Measurements from ENCODE around the gene LRRC71. TPM values are rescaled to one million over a fixed set of nuclear protein-coding genes. Genes with fewer than 3 reads are reported as not detected.

LRRC71 gene
- total and polyA plus RNA-seq, 10 of the 15 experiments (the other 5 are each of a cell fraction or from before 2014, with no cell fraction given), result not detected

DNA sequence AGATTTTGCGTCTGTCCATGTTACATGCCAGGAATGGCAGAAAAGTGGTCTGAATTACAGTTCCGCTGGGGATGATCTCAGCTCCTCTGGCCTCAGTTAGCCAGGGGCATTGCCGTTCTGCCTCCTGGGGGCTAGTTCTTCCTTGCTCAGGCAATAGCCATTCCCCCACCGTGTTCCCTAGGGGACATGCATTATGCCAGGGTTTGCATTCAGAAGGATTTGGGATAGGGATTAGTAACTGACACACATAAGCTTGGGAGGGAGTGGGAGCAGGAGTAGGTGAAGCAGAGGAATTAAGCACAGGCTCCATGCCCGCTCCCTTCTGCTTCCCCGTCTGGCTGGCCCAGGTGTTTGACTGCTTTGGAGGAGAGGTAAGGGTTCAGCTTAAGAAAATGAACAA is 12.7 kb downstream of the LRRC71 start:
- no peak overlapping the region for H3K4me3 ChIP-seq
- POLR2A ChIA-PET, result no interaction called here
- no TSS peak for BruUV-seq (replicated peaks)
- ATAC-seq (no peak), FAIRE-seq (no peak), DNase-seq (ENCODE audit: low read depth, low spot score) (no peak)
- H3K4me2 ChIP-seq (ENCODE audit: control insufficient read depth, insufficient read depth), result no peak overlapping the region
- no peaks in the 10 kb centered on the region for H4K20me1 ChIP-seq (ENCODE audit: control insufficient read depth, insufficient read depth)
- peaks cover 0 to 1% of the 10 kb centered on the region in 2 experiments; a peak in 2 of 4 replicates for H3K36me3 ChIP-seq (ENCODE audit: control insufficient read depth in 2 of 2, insufficient read depth in 2 of 2, low read length in 1 of 2)
- CTCF ChIA-PET, result interaction anchor here (1.8 to 2.8 kb wide), 2 partner anchors 43 to 141 kb away, joined by 7 to 8 read pairs; no protein-coding TSS in a partner anchor
- H3K79me2 ChIP-seq (ENCODE audit: control insufficient read depth, insufficient read depth, low read length), result no peaks in the 10 kb centered on the region
- no peaks in the 10 kb centered on the region for H3K9me3 ChIP-seq (replicated peaks; ENCODE audit: control insufficient read depth, insufficient read depth, low read length)
- RAD21 ChIA-PET (ENCODE audit: unreplicated experiment), result interaction anchor here (1.4 to 1.6 kb wide), 2 partner anchors 110 to 207 kb away, joined by 3 to 4 read pairs; no protein-coding TSS in a partner anchor
- SMC1A ChIA-PET (ENCODE audit: uncharacterized antibody, unreplicated experiment), result no interaction called here
- no peak for TF ChIP-seq POLR2AphosphoS5 (IDR thresholded peaks at IDR 0.05; ENCODE audit: low read length)
- TF ChIP-seq RCOR1 (conservative IDR thresholded peaks at IDR 0.05; ENCODE audit: low read depth, low read length), result no peak
- no peak for TF ChIP-seq PAX5 (IDR thresholded peaks at IDR 0.05; ENCODE audit: borderline replicate concordance, low read depth, low read length)
- TF ChIP-seq IRF4 (IDR thresholded peaks at IDR 0.05; ENCODE audit: low read depth, low read length), result no peak
- TF ChIP-seq, protein P1, sequence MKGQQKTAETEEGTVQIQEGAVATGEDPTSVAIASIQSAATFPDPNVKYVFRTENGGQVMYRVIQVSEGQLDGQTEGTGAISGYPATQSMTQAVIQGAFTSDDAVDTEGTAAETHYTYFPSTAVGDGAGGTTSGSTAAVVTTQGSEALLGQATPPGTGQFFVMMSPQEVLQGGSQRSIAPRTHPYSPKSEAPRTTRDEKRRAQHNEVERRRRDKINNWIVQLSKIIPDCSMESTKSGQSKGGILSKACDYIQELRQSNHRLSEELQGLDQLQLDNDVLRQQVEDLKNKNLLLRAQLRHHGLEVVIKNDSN (IDR thresholded peaks at IDR 0.05; ENCODE audit: borderline replicate concordance, extremely low read length, insufficient read depth, low read depth, low read length), result no peak
- TF ChIP-seq, protein P2, sequence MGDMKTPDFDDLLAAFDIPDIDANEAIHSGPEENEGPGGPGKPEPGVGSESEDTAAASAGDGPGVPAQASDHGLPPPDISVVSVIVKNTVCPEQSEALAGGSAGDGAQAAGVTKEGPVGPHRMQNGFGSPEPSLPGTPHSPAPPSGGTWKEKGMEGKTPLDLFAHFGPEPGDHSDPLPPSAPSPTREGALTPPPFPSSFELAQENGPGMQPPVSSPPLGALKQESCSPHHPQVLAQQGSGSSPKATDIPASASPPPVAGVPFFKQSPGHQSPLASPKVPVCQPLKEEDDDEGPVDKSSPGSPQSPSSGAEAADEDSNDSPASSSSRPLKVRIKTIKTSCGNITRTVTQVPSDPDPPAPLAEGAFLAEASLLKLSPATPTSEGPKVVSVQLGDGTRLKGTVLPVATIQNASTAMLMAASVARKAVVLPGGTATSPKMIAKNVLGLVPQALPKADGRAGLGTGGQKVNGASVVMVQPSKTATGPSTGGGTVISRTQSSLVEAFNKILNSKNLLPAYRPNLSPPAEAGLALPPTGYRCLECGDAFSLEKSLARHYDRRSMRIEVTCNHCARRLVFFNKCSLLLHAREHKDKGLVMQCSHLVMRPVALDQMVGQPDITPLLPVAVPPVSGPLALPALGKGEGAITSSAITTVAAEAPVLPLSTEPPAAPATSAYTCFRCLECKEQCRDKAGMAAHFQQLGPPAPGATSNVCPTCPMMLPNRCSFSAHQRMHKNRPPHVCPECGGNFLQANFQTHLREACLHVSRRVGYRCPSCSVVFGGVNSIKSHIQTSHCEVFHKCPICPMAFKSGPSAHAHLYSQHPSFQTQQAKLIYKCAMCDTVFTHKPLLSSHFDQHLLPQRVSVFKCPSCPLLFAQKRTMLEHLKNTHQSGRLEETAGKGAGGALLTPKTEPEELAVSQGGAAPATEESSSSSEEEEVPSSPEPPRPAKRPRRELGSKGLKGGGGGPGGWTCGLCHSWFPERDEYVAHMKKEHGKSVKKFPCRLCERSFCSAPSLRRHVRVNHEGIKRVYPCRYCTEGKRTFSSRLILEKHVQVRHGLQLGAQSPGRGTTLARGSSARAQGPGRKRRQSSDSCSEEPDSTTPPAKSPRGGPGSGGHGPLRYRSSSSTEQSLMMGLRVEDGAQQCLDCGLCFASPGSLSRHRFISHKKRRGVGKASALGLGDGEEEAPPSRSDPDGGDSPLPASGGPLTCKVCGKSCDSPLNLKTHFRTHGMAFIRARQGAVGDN (IDR thresholded peaks at IDR 0.05), result no peak
- no peak for TF ChIP-seq EZH2 (IDR thresholded peaks at IDR 0.05; ENCODE audit: borderline replicate concordance, control insufficient read depth, low read depth, low read length)
- intact Hi-C loops (cut with micrococcal nuclease; ENCODE audit: unreplicated experiment) (no loop called here), in situ Hi-C loops (cut with MboI) (no loop called here)
- H3K27me3 ChIP-seq (replicated peaks in 1 of 2; ENCODE audit: control insufficient read depth in 2 of 2, insufficient read depth in 2 of 2, low read length in 1 of 2), result peaks cover 0 to 2% of the 10 kb centered on the region in 2 experiments; a peak in 3 of 4 replicates
- no peaks in the 10 kb centered on the region; the same call in 1 of the 2 replicates for H3K4me1 ChIP-seq (ENCODE audit: control insufficient read depth, insufficient read depth, low read length)
- 47% methylated on average over 6 of the region's 6 CpGs for WGBS (ENCODE audit: insufficient coverage, insufficient replicate concordance, low lambda C conversion rate, missing lambda C conversion rate)
- no peak overlapping the region for H2AFZ ChIP-seq (ENCODE audit: control insufficient read depth, low read depth, low read length)
- H3K27ac ChIP-seq (ENCODE audit: control insufficient read depth, insufficient read depth), result no peak overlapping the region
- H3K9ac ChIP-seq (ENCODE audit: control insufficient read depth, insufficient read depth, low read length), result no peak overlapping the region

Data from GM12878 (cell line).